Measurements from ENCODE around the gene CHMP3. TPM values are rescaled to one million over a fixed set of nuclear protein-coding genes. Genes with fewer than 3 reads are reported as not detected.

The CHMP3 gene
- polyA plus RNA-seq, 1 of the 3 experiments (the other 2 are of a cell fraction): 75.3 TPM

DNA sequence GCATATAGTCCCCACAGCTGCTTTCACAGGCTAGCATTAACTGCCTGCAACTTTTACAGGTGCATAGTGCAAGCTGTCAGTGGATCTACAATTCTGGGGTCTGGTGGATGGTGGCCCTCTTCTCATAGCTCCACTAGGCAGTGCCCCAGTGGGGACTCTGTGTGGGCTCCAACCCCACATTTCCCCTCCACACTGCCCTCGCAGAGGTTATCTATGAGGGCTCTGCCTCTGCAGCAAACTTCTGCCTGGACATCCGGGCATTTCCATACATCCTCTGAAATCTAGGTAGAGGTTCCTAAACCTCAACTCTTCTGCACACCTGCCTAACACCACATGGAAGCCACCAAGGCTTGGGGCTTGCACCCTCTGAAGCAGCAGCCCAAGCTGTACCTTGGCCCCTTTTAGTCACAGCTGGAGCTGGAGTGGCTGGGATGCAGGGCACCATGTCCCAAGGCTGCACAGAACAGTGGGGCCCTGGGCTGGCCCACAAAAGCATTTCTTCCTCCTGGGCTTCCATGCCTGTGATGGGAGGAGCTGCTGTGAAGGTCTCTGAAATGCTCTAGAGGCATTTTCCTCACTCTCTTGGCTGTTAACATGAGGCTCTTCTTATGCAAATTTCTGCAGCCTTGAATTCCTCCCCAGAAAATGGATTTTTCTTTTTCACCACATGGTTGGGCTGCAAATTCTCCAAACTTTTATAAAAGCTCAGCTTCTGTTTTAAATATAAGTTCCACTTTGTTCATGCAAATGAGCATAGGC, 62.7 kb downstream of the CHMP3 start:
- H3K4me2 ChIP-seq: no peak overlapping the region
- H3K27me3 ChIP-seq (ENCODE audit: insufficient read depth): no peaks in the 10 kb centered on the region
- H2AFZ ChIP-seq (ENCODE audit: low read depth): no peak overlapping the region
- no peaks in the 10 kb centered on the region for H4K20me1 ChIP-seq (ENCODE audit: insufficient read depth)
- H3F3A ChIP-seq (replicated peaks; ENCODE audit: insufficient read depth): no peaks in the 10 kb centered on the region
- no peaks in the 10 kb centered on the region for H3K9me3 ChIP-seq
- CTCF ChIA-PET: no interaction called here
- POLR2A ChIA-PET: interaction anchor here (0.8 kb wide), 1 partner anchor 32 kb away, joined by 3 read pairs; no protein-coding TSS in a partner anchor
- H3K4me1 ChIP-seq (ENCODE audit: control insufficient read depth in 1 of 2, insufficient read depth in 2 of 2, low read depth in 1 of 2, low read length in 1 of 2): no peaks in the 10 kb centered on the region; a peak in 2 of 4 replicates
- no peaks in the 10 kb centered on the region for H3K79me2 ChIP-seq (ENCODE audit: insufficient read depth)
- H3K9me2 ChIP-seq: no peaks in the 10 kb centered on the region
- WGBS (ENCODE audit: low lambda C conversion rate): 91% methylated on average over 2 of the region's 2 CpGs
- H3K27ac ChIP-seq (ENCODE audit: low read depth in 2 of 2, low read length in 1 of 2): no peak overlapping the region
- H3K9ac ChIP-seq: no peak overlapping the region
- peaks cover 28 to 72% of the 10 kb centered on the region in 2 experiments for H3K36me3 ChIP-seq (replicated peaks in 1 of 2; ENCODE audit: control insufficient read depth in 1 of 2, insufficient read depth in 2 of 2, low read length in 1 of 2)
- no peak for DNase-seq
- no peak overlapping the region; a peak in 1 of 4 replicates for H3K4me3 ChIP-seq (ENCODE audit: low read depth in 2 of 2, low read length in 1 of 2)
- TF ChIP-seq EZH2phosphoT487 (IDR thresholded peaks at IDR 0.05; ENCODE audit: borderline replicate concordance, low read depth) (no peak), CHD2 (IDR thresholded peaks at IDR 0.05; ENCODE audit: low read length, partially characterized antibody) (no peak), IRF3 (IDR thresholded peaks at IDR 0.05; ENCODE audit: low read depth, low read length) (no peak), SIN3A (IDR thresholded peaks at IDR 0.05; ENCODE audit: borderline replicate concordance, low read depth, low read length) (no peak), MAX (IDR thresholded peaks at IDR 0.05; ENCODE audit: low read depth) (no peak), TEAD4 (IDR thresholded peaks at IDR 0.05; ENCODE audit: borderline replicate concordance, insufficient read depth) (no peak), NFIC (IDR thresholded peaks at IDR 0.05; ENCODE audit: borderline replicate concordance) (no peak), RFX5 (IDR thresholded peaks at IDR 0.05; ENCODE audit: low read length) (no peak), GABPA (IDR thresholded peaks at IDR 0.05; ENCODE audit: low read depth) (no peak), EP300 (IDR thresholded peaks at IDR 0.05; ENCODE audit: borderline replicate concordance in 1 of 2, low read depth in 1 of 2, low read length in 1 of 2) (no peak), SMC3 (IDR thresholded peaks at IDR 0.05; ENCODE audit: low read depth, low read length) (no peak), JUND (IDR thresholded peaks at IDR 0.05) (no peak), POLR2AphosphoS5 (IDR thresholded peaks at IDR 0.05; ENCODE audit: low read depth, low read length) (no peak), NRF1 (IDR thresholded peaks at IDR 0.05; ENCODE audit: low read depth, low read length) (no peak), USF1 (IDR thresholded peaks at IDR 0.05; ENCODE audit: borderline replicate concordance, low read depth) (no peak)
- TF ChIP-seq, protein P1, sequence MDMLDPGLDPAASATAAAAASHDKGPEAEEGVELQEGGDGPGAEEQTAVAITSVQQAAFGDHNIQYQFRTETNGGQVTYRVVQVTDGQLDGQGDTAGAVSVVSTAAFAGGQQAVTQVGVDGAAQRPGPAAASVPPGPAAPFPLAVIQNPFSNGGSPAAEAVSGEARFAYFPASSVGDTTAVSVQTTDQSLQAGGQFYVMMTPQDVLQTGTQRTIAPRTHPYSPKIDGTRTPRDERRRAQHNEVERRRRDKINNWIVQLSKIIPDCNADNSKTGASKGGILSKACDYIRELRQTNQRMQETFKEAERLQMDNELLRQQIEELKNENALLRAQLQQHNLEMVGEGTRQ (IDR thresholded peaks at IDR 0.05; ENCODE audit: borderline replicate concordance, low read depth, low read length): no peak
